GM06990 (cell line): ENCODE measurements around the gene AGK.

Source experiments
- DNase-seq: peaks from one replicate; pipeline ENCODE4 v3.0.0-alpha.2; 2011; ENCODE audit not compliant: insufficient read length; ENCODE audit errors: extremely low read depth
- H3K27me3 ChIP-seq: replicated peaks from 2 replicates; pipeline ENCODE4 v1.6.0; 2011; ENCODE audit warnings: low read length; ENCODE audit not compliant: control insufficient read depth, insufficient read depth
- H3K36me3 ChIP-seq: 2 replicates; pipeline ENCODE4 v1.5.1; 2011; ENCODE audit warnings: low read length; ENCODE audit not compliant: control insufficient read depth, insufficient read depth
- H3K4me3 ChIP-seq: replicated peaks from 2 replicates; pipeline ENCODE4 v1.5.1; 2011; ENCODE audit warnings: low read depth, mild to moderate bottlenecking, control low read depth, low read length
- TF ChIP-seq, protein P1 (sequence below): IDR thresholded peaks from 2 replicates; pipeline ENCODE4 v1.5.1; 2011; ENCODE audit warnings: low read length, control low read depth, mild to moderate bottlenecking, inconsistent platforms; ENCODE audit not compliant: insufficient read depth, poor library complexity, severe bottlenecking

Gene AGK

GRCh38 chr7:141664450-141664849, 113.2 kb downstream of the AGK start:
- Histone ChIP-seq H3K27me3 (no peaks in the 10 kb centered on the region), H3K36me3 (peaks cover 13% of the 10 kb centered on the region), H3K4me3 (no peak overlapping the region)
- DNase-seq: no peak
- TF ChIP-seq, protein P1, sequence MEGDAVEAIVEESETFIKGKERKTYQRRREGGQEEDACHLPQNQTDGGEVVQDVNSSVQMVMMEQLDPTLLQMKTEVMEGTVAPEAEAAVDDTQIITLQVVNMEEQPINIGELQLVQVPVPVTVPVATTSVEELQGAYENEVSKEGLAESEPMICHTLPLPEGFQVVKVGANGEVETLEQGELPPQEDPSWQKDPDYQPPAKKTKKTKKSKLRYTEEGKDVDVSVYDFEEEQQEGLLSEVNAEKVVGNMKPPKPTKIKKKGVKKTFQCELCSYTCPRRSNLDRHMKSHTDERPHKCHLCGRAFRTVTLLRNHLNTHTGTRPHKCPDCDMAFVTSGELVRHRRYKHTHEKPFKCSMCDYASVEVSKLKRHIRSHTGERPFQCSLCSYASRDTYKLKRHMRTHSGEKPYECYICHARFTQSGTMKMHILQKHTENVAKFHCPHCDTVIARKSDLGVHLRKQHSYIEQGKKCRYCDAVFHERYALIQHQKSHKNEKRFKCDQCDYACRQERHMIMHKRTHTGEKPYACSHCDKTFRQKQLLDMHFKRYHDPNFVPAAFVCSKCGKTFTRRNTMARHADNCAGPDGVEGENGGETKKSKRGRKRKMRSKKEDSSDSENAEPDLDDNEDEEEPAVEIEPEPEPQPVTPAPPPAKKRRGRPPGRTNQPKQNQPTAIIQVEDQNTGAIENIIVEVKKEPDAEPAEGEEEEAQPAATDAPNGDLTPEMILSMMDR: no peak

DNA sequence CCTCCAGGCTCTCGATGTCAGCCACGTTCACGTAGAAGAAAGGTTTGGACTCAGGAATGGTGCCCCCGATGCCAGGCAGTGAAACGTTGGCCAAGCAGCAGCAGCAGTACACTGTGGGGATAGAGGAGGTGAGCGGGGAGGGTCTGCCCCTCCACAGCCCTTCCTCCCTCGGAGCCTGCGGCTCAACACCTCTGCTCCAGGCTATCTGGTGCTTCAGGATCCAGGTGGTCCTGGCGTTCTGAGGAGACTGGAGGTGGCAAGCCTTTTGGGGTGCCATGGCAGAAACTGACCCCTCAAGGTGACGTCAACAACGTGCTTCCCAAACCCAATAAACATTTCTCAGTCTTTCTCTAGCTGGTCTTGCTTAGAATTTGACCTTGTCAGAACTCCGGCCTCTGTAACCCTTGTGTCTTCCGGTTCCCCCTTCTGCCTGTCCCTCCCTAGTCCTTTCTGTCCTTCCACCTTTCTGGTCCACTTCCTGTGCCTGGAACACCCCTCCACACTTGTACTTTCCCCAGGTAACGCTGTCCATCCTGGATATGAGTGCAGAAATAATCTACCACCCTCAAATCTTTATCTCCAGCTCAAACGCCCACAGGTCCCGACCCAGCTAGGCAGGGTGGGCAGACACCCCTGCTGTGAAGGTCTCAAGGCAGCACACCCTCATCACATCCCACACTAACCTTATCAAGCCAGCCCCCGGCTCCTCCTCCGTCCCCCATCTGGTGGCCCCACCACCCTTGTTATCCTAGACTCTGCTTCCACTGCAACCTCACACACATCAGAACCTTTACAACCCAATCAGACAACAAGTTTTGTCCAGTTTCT, 114.2 kb downstream of the AGK start:
- Histone ChIP-seq H3K4me3 (no peak overlapping the region), H3K27me3 (no peaks in the 10 kb centered on the region), H3K36me3 (peaks cover 11% of the 10 kb centered on the region)
- TF ChIP-seq, protein P1: no peak
- DNase-seq: no peak

- TF ChIP-seq, protein P1: no peak
- Histone ChIP-seq H3K4me3 (no peak overlapping the region), H3K27me3 (no peaks in the 10 kb centered on the region), H3K36me3 (peaks cover 10% of the 10 kb centered on the region)
- DNase-seq: no peak
These were observed 114.9 kb downstream of the AGK start for GRCh38 chr7:141666071-141666470.

GRCh38 chr7:141668853-141669252, 117.6 kb downstream of the AGK start:
- no peak for DNase-seq
- Histone ChIP-seq H3K27me3 (no peaks in the 10 kb centered on the region), H3K4me3 (no peak overlapping the region), H3K36me3 (peaks cover 6% of the 10 kb centered on the region)
- TF ChIP-seq, protein P1: no peak

GRCh38 chr7:141671705-141672496, 120.7 kb downstream of the AGK start:
- TF ChIP-seq, protein P1: no peak
- Histone ChIP-seq H3K27me3 (no peaks in the 10 kb centered on the region), H3K36me3 (peaks cover 2% of the 10 kb centered on the region), H3K4me3 (no peak overlapping the region)
- DNase-seq: no peak
